D721Med (cell line): ENCODE results near the gene ZNF280A.

ENCODE experiments used
- DNase-seq: peaks from one replicate; pipeline ENCODE4 v3.0.0; 2011; ENCODE audit warnings: low spot score; ENCODE audit not compliant: insufficient read length
- FAIRE-seq: peaks from 2 replicates; lab custom pipeline; 2011; peaks lifted over from hg19 to GRCh38; lab: Jason Lieb, UNC
- CTCF ChIP-seq: IDR thresholded peaks from 2 replicates; pipeline ENCODE4 v1.5.1; 2012; ENCODE audit warnings: mild to moderate bottlenecking, control low read depth; ENCODE audit not compliant: insufficient read depth; ENCODE audit errors: missing control alignments

The ZNF280A gene

DNA sequence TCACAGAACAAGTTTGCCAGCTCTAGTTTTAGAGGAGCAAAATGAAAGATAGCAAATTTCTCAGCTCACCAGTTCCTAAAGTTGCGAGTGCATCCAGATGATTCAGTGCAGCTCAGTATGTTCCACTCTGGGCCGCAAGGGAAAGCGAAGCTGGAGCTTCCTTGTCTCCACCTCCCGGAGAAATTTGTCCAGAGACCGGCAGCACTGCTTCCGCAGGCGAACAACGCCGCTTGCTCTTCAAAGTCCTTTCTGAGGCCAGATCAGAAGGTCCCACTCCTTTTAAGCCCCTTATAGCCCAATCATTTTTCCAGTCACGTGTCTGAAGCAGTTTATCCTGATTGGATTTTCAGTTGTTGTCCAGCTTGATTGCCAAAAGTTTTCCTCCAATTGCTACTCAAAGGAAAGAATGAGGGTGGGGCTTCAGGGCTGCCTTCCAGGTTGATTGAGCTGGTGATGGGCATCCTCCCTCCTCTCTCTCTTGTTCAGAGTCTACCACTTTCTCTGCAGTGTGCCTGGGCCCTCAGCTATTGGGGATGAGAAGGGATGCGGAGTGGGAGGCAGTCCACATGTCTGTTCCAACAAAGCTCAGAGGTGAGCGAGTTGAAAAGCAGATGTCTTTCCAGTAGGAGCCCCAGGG is at the start of gene ZNF280A:
Gene ZNF280A, minus strand, starts transcription at position 251 of the 637 bp plus-strand sequence. CDS start 4,640 bp downstream, outside the sequence.
- no peak for DNase-seq
- no peak for TF ChIP-seq CTCF
- no peak for FAIRE-seq

DNA sequence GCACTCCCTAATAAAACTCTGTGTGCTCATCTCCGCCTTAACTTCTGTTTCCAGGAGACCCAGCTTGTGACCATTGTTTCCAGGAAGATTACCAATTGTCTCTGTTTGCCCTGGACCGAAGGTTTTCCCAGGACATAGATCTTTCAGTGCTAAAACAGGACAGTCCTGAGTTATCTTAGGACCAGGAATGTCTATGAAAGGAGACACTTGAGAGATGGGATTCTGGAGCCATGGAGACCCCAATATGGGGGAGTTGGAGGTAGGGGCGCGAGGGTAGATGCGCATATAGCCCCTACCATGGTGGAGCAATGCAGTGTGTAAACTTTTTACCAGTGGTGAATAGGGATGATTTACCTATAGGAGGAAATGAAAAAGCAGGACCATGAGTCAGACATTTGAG is 49.1 kb upstream of the ZNF280A start:
- no peak for DNase-seq
- TF ChIP-seq CTCF: no peak
- FAIRE-seq: no peak

GRCh38 chr22:22565981-22566380 is 45.9 kb upstream of the ZNF280A start:
- no peak for TF ChIP-seq CTCF
- FAIRE-seq (no peak), DNase-seq (no peak)

DNA sequence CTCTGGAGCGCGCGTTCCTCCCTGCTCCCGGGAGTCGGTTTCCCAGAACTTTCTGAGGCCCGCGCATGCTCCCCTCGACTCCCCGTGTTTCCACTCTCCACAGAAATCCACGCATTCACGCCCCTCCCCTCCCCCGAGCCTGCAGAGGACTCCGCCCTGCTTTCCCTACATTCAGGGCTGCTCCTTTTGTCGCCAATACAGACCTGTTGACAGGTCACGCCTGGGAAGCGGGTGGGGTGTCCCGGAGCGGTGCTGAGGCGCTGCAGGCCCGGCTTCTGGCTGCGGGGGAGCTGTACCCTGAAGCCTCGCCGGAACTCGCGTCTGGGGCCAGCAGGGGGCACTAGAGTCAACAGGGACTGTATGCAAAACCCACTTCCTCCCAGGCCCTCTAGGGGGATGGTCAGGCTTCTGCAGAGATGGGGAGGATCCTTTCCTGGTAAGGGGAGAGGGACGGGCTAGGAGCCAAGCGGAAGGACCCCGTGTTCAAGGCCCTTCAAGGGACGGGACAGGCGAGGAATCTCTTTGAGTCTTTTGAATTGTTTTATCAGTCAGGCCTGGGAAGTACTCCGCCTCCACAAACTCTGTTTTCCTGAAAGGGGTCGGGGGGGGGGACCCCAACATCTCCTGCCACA is 39.0 kb upstream of the ZNF280A start, which contains the start of gene PRAME:
Gene PRAME, minus strand, starts transcription at position 294 of the 632 bp plus-strand sequence. CDS start 2,433 bp downstream, outside the sequence.
- DNase-seq: peak; percentile 87
- peak; percentile 25 for FAIRE-seq
- peak; percentile 91 for TF ChIP-seq CTCF

- DNase-seq (no peak), FAIRE-seq (no peak)
- no peak for TF ChIP-seq CTCF
These were observed 38.3 kb upstream of the ZNF280A start for GRCh38 chr22:22558071-22558971.

DNA sequence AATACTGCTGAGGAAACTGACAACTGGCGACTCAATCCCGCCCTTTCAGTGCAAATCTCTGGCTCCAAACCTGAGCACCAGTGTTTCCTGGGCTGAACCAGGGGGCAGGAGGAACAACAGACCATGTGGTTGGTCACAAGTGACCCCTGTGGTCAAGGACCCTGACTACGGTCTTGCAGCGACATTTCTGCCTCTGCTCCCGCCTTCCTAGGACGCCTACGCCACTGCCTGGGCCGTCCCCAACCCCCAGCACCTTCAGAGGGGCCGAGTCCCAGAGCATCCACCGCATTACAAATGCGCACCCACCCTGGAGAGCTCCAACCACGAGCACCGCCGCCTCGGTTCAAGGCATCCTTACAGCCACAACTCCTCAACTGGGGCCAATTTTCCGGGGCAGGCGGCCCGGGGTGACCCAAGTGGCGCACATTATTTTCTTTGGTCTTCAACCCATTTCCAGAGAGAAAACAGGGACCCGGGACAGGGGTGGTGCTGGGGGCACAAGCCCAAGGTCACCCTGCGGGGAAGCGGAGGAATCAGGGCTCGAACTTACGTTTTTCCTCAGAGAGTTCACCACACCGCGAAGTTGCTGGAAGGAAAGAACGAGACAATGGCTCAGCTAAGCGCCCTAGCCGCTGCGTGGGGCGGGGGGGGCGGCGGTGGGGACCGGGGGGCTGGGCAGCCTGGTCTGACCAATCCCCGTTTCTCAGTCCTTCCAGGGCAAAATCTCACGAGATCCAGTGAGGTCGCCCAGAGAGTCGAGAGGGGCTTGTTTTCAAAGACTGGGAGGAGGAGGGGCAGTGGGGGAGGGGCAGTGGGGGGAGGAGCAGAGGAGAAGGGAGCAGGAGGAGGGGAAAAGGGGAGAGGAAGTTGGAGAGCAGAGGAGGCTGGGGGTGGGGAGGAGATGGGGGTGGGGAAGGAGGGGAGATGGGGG is 37.2 kb upstream of the ZNF280A start:
- FAIRE-seq (no peak), DNase-seq (peak; percentile 93)
- no peak for TF ChIP-seq CTCF
